ENCODE data around the gene NEDD8.

NEDD8 gene

DNA sequence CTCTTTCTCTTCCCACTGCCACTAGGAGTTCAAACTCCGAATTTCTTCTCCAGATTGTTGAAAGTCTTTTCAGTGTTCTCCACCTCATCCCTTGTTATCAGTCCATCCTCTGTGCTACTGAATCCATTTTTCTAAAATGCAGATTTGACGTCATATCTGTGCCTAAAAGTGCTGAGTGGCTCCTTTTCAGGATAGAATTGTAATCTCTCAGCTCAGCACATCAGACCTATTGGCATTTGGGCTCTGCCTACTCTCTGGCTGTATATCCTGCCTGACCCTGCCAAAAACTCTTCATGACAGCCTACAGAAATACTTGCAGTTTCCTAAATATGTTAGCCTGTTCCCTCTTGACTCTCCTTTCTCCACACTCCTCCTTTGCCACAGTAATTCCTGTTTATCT, 40.3 kb upstream of the NEDD8 start:
- Histone ChIP-seq H3K4me2 (ENCODE audit: insufficient read depth, low read length) (peak overlapping the region; percentile 90; the same call in 1 of the 2 replicates), H3K79me2 (ENCODE audit: insufficient read depth, low read length) (peaks cover 6% of the 10 kb centered on the region; the same call in 1 of the 2 replicates), H3K36me3 (ENCODE audit: insufficient read depth, low read length) (peaks cover 4% of the 10 kb centered on the region; the same call in 1 of the 2 replicates), H3K9ac (ENCODE audit: low read depth, low read length) (peak overlapping the region; percentile 95; the same call in 1 of the 2 replicates), H2AFZ (ENCODE audit: low read depth, low read length) (no peak overlapping the region), H3K4me3 (ENCODE audit: low read depth in 1 of 2, low read length in 2 of 2) (no peak overlapping the region), H3K27ac (ENCODE audit: low read length) (no peak overlapping the region), H3K4me1 (ENCODE audit: insufficient read depth, low read length) (peaks cover 27% of the 10 kb centered on the region), H3K27me3 (ENCODE audit: insufficient read depth, low read length, poor library complexity) (no peaks in the 10 kb centered on the region), H4K20me1 (ENCODE audit: insufficient read depth, low read length) (no peaks in the 10 kb centered on the region), H3K9me3 (ENCODE audit: insufficient read depth, low read length, severe bottlenecking) (no peaks in the 10 kb centered on the region)
- DNase-seq (no peak), ATAC-seq (ENCODE audit: insufficient read depth, low read depth) (no peak)
- no peak for TF ChIP-seq EZH2 (IDR thresholded peaks at IDR 0.05; ENCODE audit: borderline replicate concordance, low read depth, low read length, severe bottlenecking)
- TF ChIP-seq, protein P1, sequence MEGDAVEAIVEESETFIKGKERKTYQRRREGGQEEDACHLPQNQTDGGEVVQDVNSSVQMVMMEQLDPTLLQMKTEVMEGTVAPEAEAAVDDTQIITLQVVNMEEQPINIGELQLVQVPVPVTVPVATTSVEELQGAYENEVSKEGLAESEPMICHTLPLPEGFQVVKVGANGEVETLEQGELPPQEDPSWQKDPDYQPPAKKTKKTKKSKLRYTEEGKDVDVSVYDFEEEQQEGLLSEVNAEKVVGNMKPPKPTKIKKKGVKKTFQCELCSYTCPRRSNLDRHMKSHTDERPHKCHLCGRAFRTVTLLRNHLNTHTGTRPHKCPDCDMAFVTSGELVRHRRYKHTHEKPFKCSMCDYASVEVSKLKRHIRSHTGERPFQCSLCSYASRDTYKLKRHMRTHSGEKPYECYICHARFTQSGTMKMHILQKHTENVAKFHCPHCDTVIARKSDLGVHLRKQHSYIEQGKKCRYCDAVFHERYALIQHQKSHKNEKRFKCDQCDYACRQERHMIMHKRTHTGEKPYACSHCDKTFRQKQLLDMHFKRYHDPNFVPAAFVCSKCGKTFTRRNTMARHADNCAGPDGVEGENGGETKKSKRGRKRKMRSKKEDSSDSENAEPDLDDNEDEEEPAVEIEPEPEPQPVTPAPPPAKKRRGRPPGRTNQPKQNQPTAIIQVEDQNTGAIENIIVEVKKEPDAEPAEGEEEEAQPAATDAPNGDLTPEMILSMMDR (IDR thresholded peaks at IDR 0.05; ENCODE audit: borderline replicate concordance, extremely low read depth, low read length, poor library complexity, severe bottlenecking): no peak

GRCh38 chr14:24271834-24272263, 39.7 kb upstream of the NEDD8 start:
- peak overlapping the region; percentile 95 for H3K9ac ChIP-seq (ENCODE audit: low read depth, low read length)

GRCh38 chr14:24271134-24271833, 39.1 kb upstream of the NEDD8 start, which contains the start of gene RABGGTA:
Gene RABGGTA, minus strand, starts transcription at chr14:24271597. Its CDS starts 482 bp downstream, at chr14:24271115.
- no peaks in the 10 kb centered on the region for H3K27me3 ChIP-seq (ENCODE audit: insufficient read depth, low read length, poor library complexity)
- no peaks in the 10 kb centered on the region for H3K9me3 ChIP-seq (ENCODE audit: insufficient read depth, low read length, severe bottlenecking)
- peak within 1 kb of the TSS; percentile 90 for H3K4me2 ChIP-seq (ENCODE audit: insufficient read depth, low read length)
- no peaks in the 10 kb centered on the region for H4K20me1 ChIP-seq (ENCODE audit: insufficient read depth, low read length)
- peak within 1 kb of the TSS; percentile 95 for H3K27ac ChIP-seq (ENCODE audit: low read length)
- peak; percentile 90 for DNase-seq
- ATAC-seq (ENCODE audit: insufficient read depth, low read depth): peak; percentile 97
- peak within 1 kb of the TSS; percentile 93 for H2AFZ ChIP-seq (ENCODE audit: low read depth, low read length)
- H3K79me2 ChIP-seq (ENCODE audit: insufficient read depth, low read length): peaks cover 6% of the 10 kb centered on the region; the same call in 1 of the 2 replicates
- H3K36me3 ChIP-seq (ENCODE audit: insufficient read depth, low read length): peaks cover 13% of the 10 kb centered on the region; the same call in 1 of the 2 replicates
- peak within 1 kb of the TSS; percentile 95 for H3K9ac ChIP-seq (ENCODE audit: low read depth, low read length)
- H3K4me1 ChIP-seq (ENCODE audit: insufficient read depth, low read length): peaks cover 27% of the 10 kb centered on the region
- peak within 1 kb of the TSS; percentile 66 to 78 for H3K4me3 ChIP-seq (ENCODE audit: low read depth in 1 of 2, low read length in 2 of 2)
- TF ChIP-seq, protein P1 (IDR thresholded peaks at IDR 0.05; ENCODE audit: borderline replicate concordance, extremely low read depth, low read length, poor library complexity, severe bottlenecking): peak; percentile 91
- TF ChIP-seq EZH2 (IDR thresholded peaks at IDR 0.05; ENCODE audit: borderline replicate concordance, low read depth, low read length, severe bottlenecking): no peak

More at GRCh38 chr14:24271834-24272263, 39.7 kb upstream of the NEDD8 start:
- no peak for DNase-seq
- no peaks in the 10 kb centered on the region for H3K27me3 ChIP-seq (ENCODE audit: insufficient read depth, low read length, poor library complexity)
- no peak for ATAC-seq (ENCODE audit: insufficient read depth, low read depth)
- H4K20me1 ChIP-seq (ENCODE audit: insufficient read depth, low read length): no peaks in the 10 kb centered on the region
- TF ChIP-seq EZH2 (IDR thresholded peaks at IDR 0.05; ENCODE audit: borderline replicate concordance, low read depth, low read length, severe bottlenecking): no peak
- TF ChIP-seq, protein P1 (IDR thresholded peaks at IDR 0.05; ENCODE audit: borderline replicate concordance, extremely low read depth, low read length, poor library complexity, severe bottlenecking): no peak
- peak overlapping the region; percentile 66 to 78 for H3K4me3 ChIP-seq (ENCODE audit: low read depth in 1 of 2, low read length in 2 of 2)
- H3K27ac ChIP-seq (ENCODE audit: low read length): peak overlapping the region; percentile 95
- H3K4me1 ChIP-seq (ENCODE audit: insufficient read depth, low read length): peaks cover 27% of the 10 kb centered on the region
- peak overlapping the region; percentile 90 for H3K4me2 ChIP-seq (ENCODE audit: insufficient read depth, low read length)
- no peaks in the 10 kb centered on the region for H3K9me3 ChIP-seq (ENCODE audit: insufficient read depth, low read length, severe bottlenecking)
- H3K36me3 ChIP-seq (ENCODE audit: insufficient read depth, low read length): peaks cover 8% of the 10 kb centered on the region; the same call in 1 of the 2 replicates
- peaks cover 6% of the 10 kb centered on the region; the same call in 1 of the 2 replicates for H3K79me2 ChIP-seq (ENCODE audit: insufficient read depth, low read length)
- peak overlapping the region; percentile 93 for H2AFZ ChIP-seq (ENCODE audit: low read depth, low read length)
